ENCODE results near the gene GCNT1. TPM values are rescaled to one million over a fixed set of nuclear protein-coding genes. Genes with fewer than 3 reads are reported as not detected.

Gene GCNT1
- total RNA-seq, result 10 to 100 TPM; 70.6 to 76.1 TPM
- polyA plus RNA-seq (2013, experiment 1 of 2), result 22.7 TPM
- polyA plus RNA-seq (2013, experiment 2 of 2), result 22.9 TPM
- long read RNA-seq, experiment 1, full-length matches to known transcripts, result 4 of 15 reads
- long read RNA-seq, experiment 1, partial matches to known transcripts, result 0 of 15 reads
- long read RNA-seq, experiment 1, other reads (novel, unspliced or antisense), result 11 of 15 reads
- long read RNA-seq, experiment 2, full-length matches to known transcripts, result 213 of 285 reads
- long read RNA-seq, experiment 2, partial matches to known transcripts, result 30 of 285 reads
- long read RNA-seq, experiment 2, other reads (novel, unspliced or antisense), result 42 of 285 reads
- long read RNA-seq, experiment 3, full-length matches to known transcripts, result 252 of 304 reads
- long read RNA-seq, experiment 3, partial matches to known transcripts, result 7 of 304 reads
- long read RNA-seq, experiment 3, other reads (novel, unspliced or antisense), result 45 of 304 reads
- long read RNA-seq, experiment 4, full-length matches to known transcripts, result 61 of 83 reads
- long read RNA-seq, experiment 4, partial matches to known transcripts, result 0 of 83 reads
- long read RNA-seq, experiment 4, other reads (novel, unspliced or antisense), result 22 of 83 reads

DNA sequence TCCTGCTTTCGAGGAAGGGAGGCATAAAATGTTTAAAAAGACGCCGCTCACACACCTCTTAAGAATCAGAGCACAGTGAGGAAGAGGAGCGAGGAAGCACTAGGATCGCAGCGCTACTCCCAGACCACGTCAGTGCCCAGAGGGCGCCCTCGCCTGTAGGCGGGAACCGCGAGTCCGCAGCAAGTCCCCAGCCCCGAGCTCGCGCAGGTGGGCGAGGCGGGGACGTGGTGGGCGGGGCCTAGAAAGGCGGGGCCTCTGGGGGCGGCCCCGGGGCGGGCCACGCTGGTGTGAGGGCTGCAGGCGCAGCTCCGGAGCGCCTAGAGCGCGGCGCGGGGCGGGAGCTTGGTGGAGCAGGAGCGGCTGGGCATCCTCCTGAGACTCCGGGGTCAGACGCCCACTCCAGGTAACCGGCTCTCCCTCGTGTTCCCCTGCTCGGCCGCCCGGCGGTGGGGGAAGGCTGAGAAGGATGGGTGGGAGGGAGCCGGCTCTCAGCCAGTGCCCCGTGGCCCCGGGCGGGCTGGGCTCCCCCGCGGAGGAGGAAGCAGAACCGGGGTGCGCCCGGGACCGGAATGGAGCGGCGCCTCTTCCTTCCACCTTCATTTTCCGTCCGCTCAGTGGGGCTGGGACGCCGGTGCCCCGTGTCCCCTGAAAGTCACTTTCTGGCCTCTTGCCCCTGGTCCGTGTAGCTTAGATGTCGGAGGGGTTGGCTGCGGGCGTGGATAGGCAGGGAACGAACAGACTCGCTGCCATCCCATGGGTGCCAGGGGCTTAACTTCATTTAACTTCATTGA, at the start of gene GCNT1:
GCNT1 (plus strand) TSS at position 280 of the 791 bp plus-strand sequence. CDS start 43,200 bp downstream, outside the sequence.
- DNase-seq, result peak; percentile 99
- peaks cover 36% of the 10 kb centered on the region for H3K4me1 Mint-ChIP-seq
- peaks cover 4% of the 10 kb centered on the region for H3K9me3 Mint-ChIP-seq
- H3K36me3 Mint-ChIP-seq (ENCODE audit: low read depth), result peaks cover 25% of the 10 kb centered on the region
- 0 to 1% methylated on average over 16 to 65 of the region's 65 CpGs for WGBS, 2 experiments (ENCODE audit: insufficient coverage in 1 of 2, insufficient read length in 1 of 2)
- peak within 1 kb of the TSS; percentile 84 for H3K4me3 Mint-ChIP-seq
- peaks cover 2% of the 10 kb centered on the region for H3K27me3 Mint-ChIP-seq (ENCODE audit: insufficient read depth)
- Histone ChIP-seq H3K9ac (ENCODE audit: extremely low read depth, low read length, poor library complexity, severe bottlenecking) (peak within 1 kb of the TSS; percentile 74), H3K27me3 (ENCODE audit: control insufficient read depth, insufficient read depth, low read length, poor library complexity, severe bottlenecking) (no peaks in the 10 kb centered on the region), H3K4me1 (ENCODE audit: control insufficient read depth, insufficient read depth, low read length) (peaks cover 12% of the 10 kb centered on the region), H3K9me3 (ENCODE audit: control insufficient read depth, low read length) (no peaks in the 10 kb centered on the region), H3K4me3 (ENCODE audit: low read length) (peak within 1 kb of the TSS; percentile 98), H3K36me3 (ENCODE audit: control insufficient read depth, insufficient read depth, low read length) (peaks cover 35% of the 10 kb centered on the region), H3K27ac (ENCODE audit: low read depth, low read length) (no peak within 1 kb of the TSS)
- peak within 1 kb of the TSS; percentile 92 for H3K27ac Mint-ChIP-seq
- TF ChIP-seq, protein P1, sequence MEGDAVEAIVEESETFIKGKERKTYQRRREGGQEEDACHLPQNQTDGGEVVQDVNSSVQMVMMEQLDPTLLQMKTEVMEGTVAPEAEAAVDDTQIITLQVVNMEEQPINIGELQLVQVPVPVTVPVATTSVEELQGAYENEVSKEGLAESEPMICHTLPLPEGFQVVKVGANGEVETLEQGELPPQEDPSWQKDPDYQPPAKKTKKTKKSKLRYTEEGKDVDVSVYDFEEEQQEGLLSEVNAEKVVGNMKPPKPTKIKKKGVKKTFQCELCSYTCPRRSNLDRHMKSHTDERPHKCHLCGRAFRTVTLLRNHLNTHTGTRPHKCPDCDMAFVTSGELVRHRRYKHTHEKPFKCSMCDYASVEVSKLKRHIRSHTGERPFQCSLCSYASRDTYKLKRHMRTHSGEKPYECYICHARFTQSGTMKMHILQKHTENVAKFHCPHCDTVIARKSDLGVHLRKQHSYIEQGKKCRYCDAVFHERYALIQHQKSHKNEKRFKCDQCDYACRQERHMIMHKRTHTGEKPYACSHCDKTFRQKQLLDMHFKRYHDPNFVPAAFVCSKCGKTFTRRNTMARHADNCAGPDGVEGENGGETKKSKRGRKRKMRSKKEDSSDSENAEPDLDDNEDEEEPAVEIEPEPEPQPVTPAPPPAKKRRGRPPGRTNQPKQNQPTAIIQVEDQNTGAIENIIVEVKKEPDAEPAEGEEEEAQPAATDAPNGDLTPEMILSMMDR (conservative IDR thresholded peaks at IDR 0.05), result peak; percentile 72

- Mint-ChIP-seq H3K9me3 (peaks cover 2% of the 10 kb centered on the region), H3K4me1 (peaks cover 5% of the 10 kb centered on the region), H3K27ac (no peak overlapping the region), H3K4me3 (no peak overlapping the region), H3K27me3 (ENCODE audit: insufficient read depth) (no peaks in the 10 kb centered on the region), H3K36me3 (ENCODE audit: low read depth) (no peaks in the 10 kb centered on the region)
- Histone ChIP-seq H3K9me3 (ENCODE audit: control insufficient read depth, low read length) (peaks cover 11% of the 10 kb centered on the region), H3K4me1 (ENCODE audit: control insufficient read depth, insufficient read depth, low read length) (no peaks in the 10 kb centered on the region), H3K27me3 (ENCODE audit: control insufficient read depth, insufficient read depth, low read length, poor library complexity, severe bottlenecking) (no peaks in the 10 kb centered on the region), H3K36me3 (ENCODE audit: control insufficient read depth, insufficient read depth, low read length) (no peaks in the 10 kb centered on the region), H3K9ac (ENCODE audit: extremely low read depth, low read length, poor library complexity, severe bottlenecking) (no peak overlapping the region), H3K4me3 (ENCODE audit: low read length) (no peak overlapping the region), H3K27ac (ENCODE audit: low read depth, low read length) (no peak overlapping the region)
- DNase-seq, result no peak
- WGBS, 2 experiments (ENCODE audit: insufficient coverage in 1 of 2, insufficient read length in 1 of 2), result 67 to 86% methylated on average over 1 to 2 of the region's 2 CpGs
- TF ChIP-seq, protein P1 (conservative IDR thresholded peaks at IDR 0.05), result no peak
Measured at GRCh38 chr9:76412638-76413037, 46.3 kb upstream of the GCNT1 start.

GRCh38 chr9:76413658-76414057, 45.3 kb upstream of the GCNT1 start:
- no peak overlapping the region for H3K4me3 ChIP-seq (ENCODE audit: low read length)
- no peaks in the 10 kb centered on the region for H3K4me1 ChIP-seq (ENCODE audit: control insufficient read depth, insufficient read depth, low read length)
- no peak overlapping the region for H3K27ac ChIP-seq (ENCODE audit: low read depth, low read length)
- no peak overlapping the region for H3K9ac ChIP-seq (ENCODE audit: extremely low read depth, low read length, poor library complexity, severe bottlenecking)
- Mint-ChIP-seq H3K4me1 (peaks cover 8% of the 10 kb centered on the region), H3K27me3 (ENCODE audit: insufficient read depth) (no peaks in the 10 kb centered on the region), H3K9me3 (peaks cover 2% of the 10 kb centered on the region), H3K36me3 (ENCODE audit: low read depth) (no peaks in the 10 kb centered on the region), H3K27ac (no peak overlapping the region), H3K4me3 (no peak overlapping the region)
- no peak for DNase-seq
- TF ChIP-seq, protein P1 (conservative IDR thresholded peaks at IDR 0.05), result no peak
- no peaks in the 10 kb centered on the region for H3K36me3 ChIP-seq (ENCODE audit: control insufficient read depth, insufficient read depth, low read length)
- no peaks in the 10 kb centered on the region for H3K27me3 ChIP-seq (ENCODE audit: control insufficient read depth, insufficient read depth, low read length, poor library complexity, severe bottlenecking)
- H3K9me3 ChIP-seq (ENCODE audit: control insufficient read depth, low read length), result peaks cover 11% of the 10 kb centered on the region
